Measurements from ENCODE around the gene R3HDM2.
A peak's percentile ranks its signal among the peaks of the same experiment; 100 is the strongest.

Gene R3HDM2

GRCh38 chr12:57280211-57281062, 150.4 kb downstream of the R3HDM2 start:
- Histone ChIP-seq H2AFZ (ENCODE audit: low read length) (no peak overlapping the region), H3K27me3 (ENCODE audit: insufficient read depth, low read length) (no peaks in the 10 kb centered on the region), H3K9me2 (ENCODE audit: low read depth, low read length) (no peaks in the 10 kb centered on the region), H3K9me3 (ENCODE audit: low read length) (no peaks in the 10 kb centered on the region), H3K9ac (ENCODE audit: low read length) (peak overlapping the region; percentile 27; the same call in 1 of the 2 replicates), H3K36me3 (ENCODE audit: insufficient read depth, low read length) (peaks cover 30% of the 10 kb centered on the region; the same call in 1 of the 2 replicates), H4K20me1 (ENCODE audit: insufficient read depth, low read length) (no peaks in the 10 kb centered on the region), H3F3A (ENCODE audit: insufficient read depth, low read length) (no peaks in the 10 kb centered on the region), H3K4me2 (ENCODE audit: low read length) (peak overlapping the region; percentile 32; the same call in 1 of the 2 replicates), H3K4me3 (ENCODE audit: low read depth, low read length, poor library complexity, severe bottlenecking) (no peak overlapping the region), H3K4me1 (ENCODE audit: insufficient read depth, low read length, severe bottlenecking) (peaks cover 15% of the 10 kb centered on the region), H3K79me2 (ENCODE audit: insufficient read depth, low read length) (no peaks in the 10 kb centered on the region), H3K27ac (ENCODE audit: low read depth, low read length, poor library complexity, severe bottlenecking) (peak overlapping the region; percentile 47)
- TF ChIP-seq CTCF (IDR thresholded peaks at IDR 0.05; ENCODE audit: low read length), result no peak
- no peak for TF ChIP-seq EZH2 (IDR thresholded peaks at IDR 0.05; ENCODE audit: borderline replicate concordance, low read length)

GRCh38 chr12:57278465-57279381, 152.1 kb downstream of the R3HDM2 start:
- H3K9me2 ChIP-seq (ENCODE audit: low read depth, low read length), result no peaks in the 10 kb centered on the region
- H3K27ac ChIP-seq (ENCODE audit: low read depth, low read length, poor library complexity, severe bottlenecking), result no peak overlapping the region
- H3K4me3 ChIP-seq (ENCODE audit: low read depth, low read length, poor library complexity, severe bottlenecking), result no peak overlapping the region

More at GRCh38 chr12:57278465-57279381, 152.1 kb downstream of the R3HDM2 start:
- Histone ChIP-seq H3K79me2 (ENCODE audit: insufficient read depth, low read length) (no peaks in the 10 kb centered on the region), H3K36me3 (ENCODE audit: insufficient read depth, low read length) (peaks cover 21% of the 10 kb centered on the region; the same call in 1 of the 2 replicates), H3K4me2 (ENCODE audit: low read length) (no peak overlapping the region), H3K4me1 (ENCODE audit: insufficient read depth, low read length, severe bottlenecking) (peaks cover 15% of the 10 kb centered on the region), H2AFZ (ENCODE audit: low read length) (no peak overlapping the region), H3K9me3 (ENCODE audit: low read length) (no peaks in the 10 kb centered on the region), H4K20me1 (ENCODE audit: insufficient read depth, low read length) (no peaks in the 10 kb centered on the region), H3F3A (ENCODE audit: insufficient read depth, low read length) (no peaks in the 10 kb centered on the region), H3K27me3 (ENCODE audit: insufficient read depth, low read length) (no peaks in the 10 kb centered on the region), H3K9ac (ENCODE audit: low read length) (no peak overlapping the region)
- no peak for TF ChIP-seq EZH2 (IDR thresholded peaks at IDR 0.05; ENCODE audit: borderline replicate concordance, low read length)
- TF ChIP-seq CTCF (IDR thresholded peaks at IDR 0.05; ENCODE audit: low read length), result no peak

All from OCI-LY1 (cell line).